Ascending aorta (tissue), 2 donors: ENCODE results near the gene ZRANB3. TPM values are rescaled to one million over a fixed set of nuclear protein-coding genes. Genes with fewer than 3 reads are reported as not detected.

Source experiments
- DNase-seq, 2 donors: peaks; one replicate each; pipeline ENCODE4 v3.0.0-alpha.2; 2019; ENCODE audit warnings: low spot score in 2 of 2
- H3K27ac ChIP-seq, 2 donors: fragments of 200-600 bp; sonication (generic); one replicate each; pipeline ENCODE4 v1.5.1; 2016 to 2017; ENCODE audit warnings: mild to moderate bottlenecking in 1 of 2
- H3K27me3 ChIP-seq: fragments of 200-600 bp; sonication (generic); one replicate; pipeline ENCODE4 v1.5.1; 2017
- H3K36me3 ChIP-seq, 2 donors: fragments of 200-600 bp; sonication (generic); one replicate each; pipeline ENCODE4 v1.5.1; 2016
- H3K4me1 ChIP-seq, 2 donors: fragments of 200-600 bp; sonication (generic); one replicate each; pipeline ENCODE4 v1.5.1; 2016 to 2017; ENCODE audit warnings: mild to moderate bottlenecking in 1 of 2
- H3K4me3 ChIP-seq, 2 donors: fragments of 200-600 bp; sonication (generic); one replicate each; pipeline ENCODE4 v1.5.1; 2016 to 2017; ENCODE audit warnings: mild to moderate bottlenecking in 1 of 2
- H3K9me3 ChIP-seq, 2 donors: fragments of 200-600 bp; sonication (generic); one replicate each; pipeline ENCODE4 v1.5.1; 2016
- intact Hi-C: fragments of 100-400 bp; cut with DNase I; formaldehyde crosslinking; loops from one replicate; pipeline ENCODE4 v1.15.1; 2023
- total RNA-seq: library from RNA; depleted of rRNA; stranded (reverse); fragments of >200 nt; gene quantifications from one replicate; pipeline ENCODE4 v1.1.0, GENCODE V29; 2016
- TF ChIP-seq, protein P1 (sequence below), 3 experiments: fragments of 200-600 bp in 2 of 3; fragments of 450-650 bp in 1 of 3; sonication (generic) in 2 of 3; IDR thresholded peaks; one replicate each; pipeline ENCODE4 v1.5.1; 2016 to 2019; ENCODE audit warnings: antibody characterized with exemption in 3 of 3, mild to moderate bottlenecking in 1 of 3, moderate library complexity in 1 of 3

The ZRANB3 gene
- total RNA-seq, 1 donor from 2014 or later: 2.3 TPM

- TF ChIP-seq, protein P1, sequence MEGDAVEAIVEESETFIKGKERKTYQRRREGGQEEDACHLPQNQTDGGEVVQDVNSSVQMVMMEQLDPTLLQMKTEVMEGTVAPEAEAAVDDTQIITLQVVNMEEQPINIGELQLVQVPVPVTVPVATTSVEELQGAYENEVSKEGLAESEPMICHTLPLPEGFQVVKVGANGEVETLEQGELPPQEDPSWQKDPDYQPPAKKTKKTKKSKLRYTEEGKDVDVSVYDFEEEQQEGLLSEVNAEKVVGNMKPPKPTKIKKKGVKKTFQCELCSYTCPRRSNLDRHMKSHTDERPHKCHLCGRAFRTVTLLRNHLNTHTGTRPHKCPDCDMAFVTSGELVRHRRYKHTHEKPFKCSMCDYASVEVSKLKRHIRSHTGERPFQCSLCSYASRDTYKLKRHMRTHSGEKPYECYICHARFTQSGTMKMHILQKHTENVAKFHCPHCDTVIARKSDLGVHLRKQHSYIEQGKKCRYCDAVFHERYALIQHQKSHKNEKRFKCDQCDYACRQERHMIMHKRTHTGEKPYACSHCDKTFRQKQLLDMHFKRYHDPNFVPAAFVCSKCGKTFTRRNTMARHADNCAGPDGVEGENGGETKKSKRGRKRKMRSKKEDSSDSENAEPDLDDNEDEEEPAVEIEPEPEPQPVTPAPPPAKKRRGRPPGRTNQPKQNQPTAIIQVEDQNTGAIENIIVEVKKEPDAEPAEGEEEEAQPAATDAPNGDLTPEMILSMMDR (IDR thresholded peaks at IDR 0.05): no peak
- Histone ChIP-seq H3K4me3 (no peak overlapping the region), H3K9me3 (peaks cover 0 to 6% of the 10 kb centered on the region in 2 donors), H3K27ac (no peak overlapping the region), H3K27me3 (no peaks in the 10 kb centered on the region), H3K4me1 (no peaks in the 10 kb centered on the region), H3K36me3 (peaks cover 10% of the 10 kb centered on the region in 2 donors)
- DNase-seq: no peak
- intact Hi-C loops: no loop called here
Measured at GRCh38 chr2:135103843-135104242, 427.2 kb downstream of the ZRANB3 start.

- Histone ChIP-seq H3K27ac (no peak overlapping the region), H3K36me3 (peaks cover 6 to 18% of the 10 kb centered on the region in 2 donors), H3K4me3 (no peak overlapping the region), H3K27me3 (no peaks in the 10 kb centered on the region), H3K4me1 (no peaks in the 10 kb centered on the region), H3K9me3 (no peaks in the 10 kb centered on the region)
- intact Hi-C loops: no loop called here
- TF ChIP-seq, protein P1 (IDR thresholded peaks at IDR 0.05): no peak
- DNase-seq: no peak
Measured at GRCh38 chr2:135099802-135100483, 431.1 kb downstream of the ZRANB3 start.

DNA sequence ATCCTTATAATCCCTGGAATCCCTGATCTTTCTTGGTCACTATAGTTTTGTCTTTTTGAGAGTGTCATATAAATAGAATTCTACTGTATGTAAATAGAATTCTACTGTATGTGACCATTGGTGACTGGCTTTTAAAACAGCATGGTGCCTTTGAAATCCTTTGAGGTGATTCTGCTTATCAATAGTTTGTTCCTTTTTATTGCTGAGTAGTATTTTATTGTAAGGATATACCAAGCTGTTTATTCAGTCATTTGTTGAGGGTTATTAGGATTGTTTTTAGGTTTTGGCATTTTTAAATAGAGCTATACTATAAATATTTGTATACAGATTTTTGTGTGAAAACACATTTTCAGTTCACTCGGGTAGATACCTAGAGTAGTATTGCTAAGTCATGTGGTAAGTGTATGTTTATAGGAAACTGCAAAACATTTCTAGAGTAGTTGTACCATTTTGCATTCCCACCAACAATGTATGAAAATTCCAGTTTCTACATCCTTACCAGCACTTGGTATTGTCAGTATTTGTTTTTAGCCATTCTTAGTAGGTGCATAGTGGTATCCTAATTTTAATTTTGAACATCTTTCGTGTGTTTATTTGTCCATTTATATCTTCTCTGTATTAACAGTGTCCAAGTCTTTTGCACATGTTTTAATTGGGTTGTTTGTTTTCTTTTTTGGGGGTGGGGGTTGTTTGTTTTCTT is 433.3 kb downstream of the ZRANB3 start:
- H3K27ac ChIP-seq: no peak overlapping the region
- no peaks in the 10 kb centered on the region for H3K9me3 ChIP-seq
- H3K4me1 ChIP-seq: no peaks in the 10 kb centered on the region
- peaks cover 0 to 27% of the 10 kb centered on the region in 2 donors for H3K36me3 ChIP-seq
- intact Hi-C loops: no loop called here
- no peak overlapping the region for H3K4me3 ChIP-seq
- no peak for DNase-seq
- TF ChIP-seq, protein P1 (IDR thresholded peaks at IDR 0.05): no peak
- H3K27me3 ChIP-seq: no peaks in the 10 kb centered on the region

DNA sequence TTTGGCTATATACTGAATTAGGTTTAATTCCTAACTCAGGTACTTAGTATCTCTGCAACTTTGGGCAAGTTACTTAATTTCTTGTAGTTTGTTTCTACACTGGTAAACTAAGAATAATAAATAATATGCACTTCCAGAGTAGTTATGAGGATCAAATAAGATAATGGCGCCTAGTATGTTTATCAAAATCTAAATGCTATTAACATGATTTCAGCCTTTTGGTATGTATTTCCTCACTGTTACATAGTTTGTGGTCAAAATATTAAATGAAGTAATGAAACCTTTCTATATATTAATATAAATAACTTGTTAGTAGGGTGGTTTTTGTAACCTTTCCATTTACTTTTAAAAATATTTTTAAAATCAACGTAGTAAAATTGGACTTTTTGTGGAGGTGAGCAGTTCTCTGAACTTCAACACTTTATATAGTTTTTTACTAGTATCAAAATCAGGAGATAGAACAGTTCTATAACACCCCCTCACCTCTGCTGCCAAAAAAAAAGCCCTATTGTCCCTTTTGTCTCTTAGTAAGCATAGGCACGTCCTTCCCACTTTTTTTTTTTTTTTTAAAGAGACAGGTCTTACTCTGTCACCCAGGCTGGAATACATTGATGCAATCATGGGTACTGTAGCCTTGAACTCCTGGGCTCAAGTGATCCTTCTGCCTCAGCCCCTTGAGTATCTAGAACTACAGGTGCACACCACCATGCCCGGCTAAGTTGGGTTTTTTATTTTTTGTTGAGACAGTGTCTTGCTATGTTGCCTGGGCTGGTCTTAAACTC is 434.2 kb downstream of the ZRANB3 start:
- TF ChIP-seq, protein P1 (IDR thresholded peaks at IDR 0.05): no peak
- H3K4me1 ChIP-seq: no peaks in the 10 kb centered on the region
- DNase-seq: no peak
- peaks cover 0 to 27% of the 10 kb centered on the region in 2 donors for H3K36me3 ChIP-seq
- no peak overlapping the region for H3K4me3 ChIP-seq
- H3K9me3 ChIP-seq: no peaks in the 10 kb centered on the region
- H3K27ac ChIP-seq: no peak overlapping the region
- H3K27me3 ChIP-seq: no peaks in the 10 kb centered on the region
- intact Hi-C loops: no loop called here

- no peaks in the 10 kb centered on the region for H3K9me3 ChIP-seq
- no peak for DNase-seq
- H3K4me1 ChIP-seq: no peaks in the 10 kb centered on the region
- H3K27ac ChIP-seq: no peak overlapping the region
- H3K36me3 ChIP-seq: peaks cover 0 to 27% of the 10 kb centered on the region in 2 donors
- TF ChIP-seq, protein P1 (IDR thresholded peaks at IDR 0.05): no peak
- no peaks in the 10 kb centered on the region for H3K27me3 ChIP-seq
- H3K4me3 ChIP-seq: no peak overlapping the region
- intact Hi-C loops: no loop called here
Measured at GRCh38 chr2:135095591-135095990, 435.4 kb downstream of the ZRANB3 start.
